ENCODE results near the gene HS3ST5.
"Not testable (repeated sequence)": the region's sequence is repeated elsewhere in the genome, so short reads cannot be mapped to it uniquely, and the experiment has no call there.

The HS3ST5 gene

GRCh38 chr6:114315831-114316595, 26.8 kb downstream of the HS3ST5 start:
- no peaks in the 10 kb centered on the region for H3K36me3 ChIP-seq (ENCODE audit: insufficient read depth, low read length)
- DNase-seq (ENCODE audit: low read depth, low spot score), result no peak
- TF ChIP-seq FOXP2 (optimal IDR thresholded peaks at IDR 0.05; ENCODE audit: control extremely low read depth, extremely low read length, insufficient read depth) (no peak), POLR2AphosphoS5 (IDR thresholded peaks at IDR 0.05; ENCODE audit: borderline replicate concordance, low read depth, low read length) (no peak), EZH2 (IDR thresholded peaks at IDR 0.05) (no peak)
- H3K9me3 ChIP-seq (ENCODE audit: low read depth, low read length), result no peaks in the 10 kb centered on the region
- H3K27ac ChIP-seq, result no peak overlapping the region
- no peak overlapping the region for H3K4me3 ChIP-seq
- no peak overlapping the region for H3K9ac ChIP-seq (ENCODE audit: insufficient read length)

GRCh38 chr6:114313816-114314215, 29.0 kb downstream of the HS3ST5 start:
- DNase-seq (ENCODE audit: low read depth, low spot score); H3K9me3 ChIP-seq (ENCODE audit: low read depth, low read length); H3K4me3 ChIP-seq; H3K9ac ChIP-seq (ENCODE audit: insufficient read length); H3K27ac ChIP-seq; H3K36me3 ChIP-seq (ENCODE audit: insufficient read depth, low read length): not testable (repeated sequence)

GRCh38 chr6:114312931-114313330, 29.9 kb downstream of the HS3ST5 start:
- H3K4me3 ChIP-seq, result no peak overlapping the region
- H3K36me3 ChIP-seq (ENCODE audit: insufficient read depth, low read length), result no peaks in the 10 kb centered on the region
- H3K9ac ChIP-seq (ENCODE audit: insufficient read length), result no peak overlapping the region
- no peak for DNase-seq (ENCODE audit: low read depth, low spot score)
- H3K9me3 ChIP-seq (ENCODE audit: low read depth, low read length), result no peaks in the 10 kb centered on the region
- no peak overlapping the region for H3K27ac ChIP-seq
- no peak for TF ChIP-seq POLR2AphosphoS5 (IDR thresholded peaks at IDR 0.05; ENCODE audit: borderline replicate concordance, low read depth, low read length)
- TF ChIP-seq EZH2 (IDR thresholded peaks at IDR 0.05), result no peak
- no peak for TF ChIP-seq FOXP2 (optimal IDR thresholded peaks at IDR 0.05; ENCODE audit: control extremely low read depth, extremely low read length, insufficient read depth)

- Histone ChIP-seq H3K9me3 (ENCODE audit: low read depth, low read length) (no peaks in the 10 kb centered on the region), H3K9ac (ENCODE audit: insufficient read length) (no peak overlapping the region), H3K27ac (no peak overlapping the region), H3K36me3 (ENCODE audit: insufficient read depth, low read length) (no peaks in the 10 kb centered on the region), H3K4me3 (no peak overlapping the region)
- DNase-seq (ENCODE audit: low read depth, low spot score), result no peak
- TF ChIP-seq FOXP2 (optimal IDR thresholded peaks at IDR 0.05; ENCODE audit: control extremely low read depth, extremely low read length, insufficient read depth), result no peak
- no peak for TF ChIP-seq POLR2AphosphoS5 (IDR thresholded peaks at IDR 0.05; ENCODE audit: borderline replicate concordance, low read depth, low read length)
- TF ChIP-seq EZH2 (IDR thresholded peaks at IDR 0.05), result no peak
Observed at GRCh38 chr6:114310053-114310452, 32.8 kb downstream of the HS3ST5 start.

- peak; percentile 45 for DNase-seq (ENCODE audit: low read depth, low spot score)
- H3K9ac ChIP-seq (ENCODE audit: insufficient read length), result no peak overlapping the region
- no peak for TF ChIP-seq FOXP2 (optimal IDR thresholded peaks at IDR 0.05; ENCODE audit: control extremely low read depth, extremely low read length, insufficient read depth)
- no peak for TF ChIP-seq POLR2AphosphoS5 (IDR thresholded peaks at IDR 0.05; ENCODE audit: borderline replicate concordance, low read depth, low read length)
- no peak for TF ChIP-seq EZH2 (IDR thresholded peaks at IDR 0.05)
Observed at GRCh38 chr6:114304304-114304887, 38.4 kb downstream of the HS3ST5 start.

GRCh38 chr6:114301596-114302219, 41.1 kb downstream of the HS3ST5 start:
- no peak overlapping the region for H3K9ac ChIP-seq (ENCODE audit: insufficient read length)
- TF ChIP-seq EZH2 (IDR thresholded peaks at IDR 0.05) (no peak), POLR2AphosphoS5 (IDR thresholded peaks at IDR 0.05; ENCODE audit: borderline replicate concordance, low read depth, low read length) (no peak), FOXP2 (optimal IDR thresholded peaks at IDR 0.05; ENCODE audit: control extremely low read depth, extremely low read length, insufficient read depth) (no peak)
- H3K27ac ChIP-seq, result no peak overlapping the region
- H3K36me3 ChIP-seq (ENCODE audit: insufficient read depth, low read length), result no peaks in the 10 kb centered on the region
- DNase-seq (ENCODE audit: low read depth, low spot score), result no peak
- no peaks in the 10 kb centered on the region for H3K9me3 ChIP-seq (ENCODE audit: low read depth, low read length)
- H3K4me3 ChIP-seq, result no peak overlapping the region

More at GRCh38 chr6:114304304-114304887, 38.4 kb downstream of the HS3ST5 start:
- Histone ChIP-seq H3K27ac (no peak overlapping the region), H3K4me3 (no peak overlapping the region), H3K9me3 (ENCODE audit: low read depth, low read length) (no peaks in the 10 kb centered on the region), H3K36me3 (ENCODE audit: insufficient read depth, low read length) (no peaks in the 10 kb centered on the region)

- no peak overlapping the region for H3K27ac ChIP-seq
- H3K36me3 ChIP-seq (ENCODE audit: insufficient read depth, low read length), result no peaks in the 10 kb centered on the region
- H3K4me3 ChIP-seq, result no peak overlapping the region
- H3K9ac ChIP-seq (ENCODE audit: insufficient read length), result no peak overlapping the region
- TF ChIP-seq FOXP2 (optimal IDR thresholded peaks at IDR 0.05; ENCODE audit: control extremely low read depth, extremely low read length, insufficient read depth), result no peak
- no peak for TF ChIP-seq POLR2AphosphoS5 (IDR thresholded peaks at IDR 0.05; ENCODE audit: borderline replicate concordance, low read depth, low read length)
- TF ChIP-seq EZH2 (IDR thresholded peaks at IDR 0.05), result no peak
- H3K9me3 ChIP-seq (ENCODE audit: low read depth, low read length), result no peaks in the 10 kb centered on the region
- no peak for DNase-seq (ENCODE audit: low read depth, low spot score)
Observed at GRCh38 chr6:114297135-114297534, 45.7 kb downstream of the HS3ST5 start.

GRCh38 chr6:114292431-114292830, 50.4 kb downstream of the HS3ST5 start:
- Histone ChIP-seq H3K9ac (ENCODE audit: insufficient read length) (no peak overlapping the region), H3K27ac (no peak overlapping the region), H3K9me3 (ENCODE audit: low read depth, low read length) (no peaks in the 10 kb centered on the region), H3K4me3 (no peak overlapping the region), H3K36me3 (ENCODE audit: insufficient read depth, low read length) (no peaks in the 10 kb centered on the region)
- no peak for DNase-seq (ENCODE audit: low read depth, low spot score)
- TF ChIP-seq POLR2AphosphoS5 (IDR thresholded peaks at IDR 0.05; ENCODE audit: borderline replicate concordance, low read depth, low read length) (no peak), FOXP2 (optimal IDR thresholded peaks at IDR 0.05; ENCODE audit: control extremely low read depth, extremely low read length, insufficient read depth) (no peak), EZH2 (IDR thresholded peaks at IDR 0.05) (no peak)
